IPS DF 19.7 (cell line): Measurements from ENCODE around the gene DIAPH1.

Experiments
- DNase-seq: peaks from one replicate; pipeline ENCODE4 v3.0.0-alpha.2; 2013; ENCODE audit warnings: low read depth, low spot score

The DIAPH1 gene

DNA sequence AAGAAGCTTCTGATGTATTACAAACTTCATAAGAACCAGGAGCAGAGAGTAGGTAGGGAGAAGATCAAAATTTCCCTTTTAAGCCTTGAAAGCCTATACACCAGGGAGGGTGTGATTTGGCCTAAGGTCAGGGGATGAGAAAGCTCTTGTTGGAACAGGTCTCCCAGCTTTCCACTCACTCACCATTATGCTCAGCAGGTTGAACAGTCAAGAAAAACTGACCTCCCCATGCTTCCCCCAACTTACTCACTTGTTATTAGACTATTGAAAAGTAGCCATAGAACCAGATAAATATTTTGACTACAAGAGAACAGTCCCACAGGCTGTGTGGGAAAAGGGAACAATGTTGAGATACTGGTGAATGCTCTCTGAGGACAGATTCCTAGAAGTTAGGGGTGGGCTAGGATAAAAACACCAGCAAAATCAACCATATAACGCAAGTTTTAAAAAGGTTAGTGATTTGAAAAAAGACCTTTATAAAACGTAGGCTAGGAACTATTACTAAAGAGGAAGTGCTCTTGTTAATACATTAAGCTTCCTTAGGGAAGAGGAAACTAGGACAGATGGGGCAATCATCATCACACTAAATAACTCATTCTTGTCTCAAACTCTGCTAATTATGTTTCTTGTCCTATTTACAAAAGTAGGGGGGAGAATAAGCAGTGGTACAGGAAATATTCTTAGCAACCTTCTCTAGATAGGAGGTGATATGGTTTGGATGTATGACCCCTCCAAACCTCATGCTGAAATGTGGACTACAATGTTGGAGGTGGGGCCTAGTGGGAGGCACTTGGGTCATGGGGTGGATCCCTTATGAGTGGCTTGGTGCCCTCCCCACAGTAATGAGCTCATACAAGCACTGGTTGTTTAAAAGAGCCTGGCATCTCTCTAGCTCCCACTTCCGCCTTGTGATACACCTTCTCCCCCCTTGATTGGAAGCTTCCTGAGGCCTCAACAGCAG lies 98.9 kb downstream of the DIAPH1 start:
- no peak for DNase-seq

DNA sequence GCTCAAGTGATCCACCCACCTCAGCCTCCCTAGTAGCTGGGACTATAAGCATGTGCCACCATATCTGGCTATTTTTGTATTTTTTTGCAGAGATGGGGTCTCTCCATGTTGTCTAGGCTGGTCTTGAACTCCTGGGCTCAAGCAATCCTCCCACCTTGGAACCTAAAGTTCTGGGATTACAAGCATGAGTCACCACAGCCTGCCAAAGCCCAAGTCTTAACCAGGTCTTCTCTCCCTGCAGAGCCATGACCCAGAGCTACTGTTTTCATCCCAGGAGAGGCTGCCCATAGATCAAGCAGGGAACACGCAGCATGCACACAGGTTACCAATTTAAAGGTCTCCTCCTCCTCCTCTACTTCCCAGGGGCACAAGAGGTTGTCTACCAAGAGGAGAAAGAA lies 100.2 kb downstream of the DIAPH1 start:
- no peak for DNase-seq

DNA sequence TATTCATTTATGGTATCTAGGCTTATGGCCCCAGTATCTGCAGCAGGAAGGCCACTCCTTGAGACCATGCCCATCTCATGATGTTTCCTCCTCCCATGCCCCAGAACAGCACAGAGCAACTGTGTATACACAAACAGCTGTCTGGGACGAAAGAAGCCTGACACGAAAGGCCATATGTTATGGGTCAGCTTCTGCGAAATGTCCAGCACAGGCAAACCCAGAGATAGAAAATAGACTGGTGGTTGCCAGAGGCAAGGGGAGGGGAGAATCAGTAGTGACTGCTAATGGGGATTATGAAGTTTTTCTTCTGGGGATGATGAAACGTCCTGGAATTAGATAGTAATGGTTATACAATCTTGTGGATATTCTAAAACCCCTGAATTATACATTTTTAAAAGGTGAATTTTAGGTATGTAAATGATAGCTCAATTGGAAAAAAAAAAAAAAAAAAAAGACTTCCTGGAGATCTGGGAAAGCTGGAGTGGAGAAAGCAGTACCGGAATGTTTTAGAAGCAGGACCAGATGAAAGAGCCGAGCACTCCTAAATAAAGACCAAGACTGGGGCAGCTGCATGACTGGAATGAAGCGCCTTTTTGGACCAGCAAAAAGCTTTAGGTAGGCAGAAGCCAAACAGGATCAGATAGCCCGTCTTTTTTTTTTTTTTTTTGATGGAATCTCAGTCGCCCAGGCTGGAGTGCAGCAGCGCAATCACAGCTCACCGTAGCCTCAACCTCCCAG lies 100.8 kb downstream of the DIAPH1 start:
- DNase-seq = no peak

DNA sequence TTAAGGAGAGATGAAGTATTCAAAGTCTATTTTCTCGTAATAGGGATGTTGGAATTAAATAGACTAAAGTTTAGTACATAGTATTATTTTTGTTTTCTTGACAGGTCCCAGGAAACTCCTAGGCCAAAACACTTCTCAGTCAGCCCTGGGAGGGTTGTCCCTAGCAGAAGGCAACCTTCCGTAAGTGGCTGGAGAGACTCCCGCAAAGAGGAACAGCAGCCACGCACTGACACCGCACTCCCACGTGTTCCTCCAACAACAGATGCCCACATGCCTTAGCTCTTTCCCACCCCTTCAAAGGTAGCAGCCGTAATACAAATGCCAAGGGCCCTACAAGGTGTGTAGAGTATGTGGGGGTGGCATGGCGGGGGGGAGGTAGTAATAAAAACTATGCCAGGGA lies 101.5 kb downstream of the DIAPH1 start:
- DNase-seq = no peak

DNA sequence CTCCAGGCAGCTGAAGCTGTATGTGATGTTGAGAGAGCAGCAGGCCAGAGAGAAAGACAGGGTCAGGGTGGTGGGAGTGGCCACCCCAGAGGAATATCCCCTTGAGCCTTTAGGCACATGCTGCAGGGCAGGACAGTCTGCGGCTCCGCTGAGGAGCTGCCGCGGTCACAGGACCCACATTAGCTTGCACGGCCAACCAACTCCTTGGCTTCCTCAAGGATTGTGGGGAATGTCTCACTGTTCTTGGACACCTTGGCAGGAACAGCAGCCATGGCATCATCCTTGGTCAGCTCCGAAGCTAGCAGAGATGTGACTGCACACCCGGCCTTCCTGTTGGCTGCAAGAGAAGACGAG lies 102.2 kb downstream of the DIAPH1 start:
- no peak for DNase-seq

DNA sequence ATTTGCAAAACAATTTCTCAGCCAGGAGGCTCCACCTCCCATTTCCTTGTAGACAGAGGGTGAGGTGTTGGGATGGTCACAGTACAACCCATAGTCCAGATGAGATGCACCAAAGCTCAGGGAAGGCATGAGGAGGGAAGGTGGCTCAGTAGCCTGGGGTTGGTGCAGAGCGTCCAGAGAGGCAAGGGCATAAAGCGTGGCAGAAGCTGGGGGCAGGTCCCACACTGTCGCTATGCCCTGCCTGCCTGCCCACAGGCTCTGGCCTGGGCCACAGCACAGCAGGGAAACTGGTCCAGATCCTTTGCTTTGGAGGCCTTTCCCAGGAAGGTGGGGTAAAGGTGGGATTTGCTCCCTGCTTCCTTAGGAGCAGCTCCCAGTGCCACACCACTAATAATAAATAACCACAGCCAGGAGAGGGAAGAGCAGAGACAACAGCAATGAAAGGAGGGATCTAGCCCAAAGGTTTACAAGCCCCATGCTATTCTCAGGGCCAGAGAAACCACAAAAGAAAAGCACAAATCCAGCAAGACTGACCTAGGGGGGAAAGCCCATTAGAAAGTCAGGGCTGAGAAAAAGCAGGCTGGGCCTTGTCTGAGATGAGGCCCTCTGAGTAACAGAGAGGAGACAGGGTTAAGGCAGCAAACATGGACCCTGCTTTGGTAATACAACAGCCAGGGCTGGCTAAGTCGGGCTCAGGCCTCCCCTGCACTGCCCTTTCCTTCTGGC lies 102.7 kb downstream of the DIAPH1 start:
- DNase-seq = no peak

DNA sequence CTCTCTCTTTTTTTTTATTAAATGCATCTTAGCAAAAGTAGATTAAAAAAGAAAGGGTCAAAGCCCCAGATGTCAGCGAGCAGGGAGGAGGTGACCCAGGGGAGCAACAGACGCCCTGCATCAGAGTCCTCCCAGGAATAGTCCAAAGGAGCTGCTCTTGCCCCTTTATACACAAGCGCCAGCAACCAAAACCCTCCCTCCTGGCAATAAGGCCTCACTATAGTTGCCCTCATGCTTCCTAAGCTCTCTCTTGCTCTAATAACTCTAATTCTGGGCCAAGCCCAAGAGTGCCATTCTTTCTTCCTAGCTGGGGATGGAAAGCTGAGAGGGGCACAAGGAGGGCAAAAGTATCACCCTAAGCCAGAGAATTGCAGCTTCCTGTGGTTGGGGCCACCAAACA lies 103.7 kb downstream of the DIAPH1 start:
- DNase-seq = no peak

DNA sequence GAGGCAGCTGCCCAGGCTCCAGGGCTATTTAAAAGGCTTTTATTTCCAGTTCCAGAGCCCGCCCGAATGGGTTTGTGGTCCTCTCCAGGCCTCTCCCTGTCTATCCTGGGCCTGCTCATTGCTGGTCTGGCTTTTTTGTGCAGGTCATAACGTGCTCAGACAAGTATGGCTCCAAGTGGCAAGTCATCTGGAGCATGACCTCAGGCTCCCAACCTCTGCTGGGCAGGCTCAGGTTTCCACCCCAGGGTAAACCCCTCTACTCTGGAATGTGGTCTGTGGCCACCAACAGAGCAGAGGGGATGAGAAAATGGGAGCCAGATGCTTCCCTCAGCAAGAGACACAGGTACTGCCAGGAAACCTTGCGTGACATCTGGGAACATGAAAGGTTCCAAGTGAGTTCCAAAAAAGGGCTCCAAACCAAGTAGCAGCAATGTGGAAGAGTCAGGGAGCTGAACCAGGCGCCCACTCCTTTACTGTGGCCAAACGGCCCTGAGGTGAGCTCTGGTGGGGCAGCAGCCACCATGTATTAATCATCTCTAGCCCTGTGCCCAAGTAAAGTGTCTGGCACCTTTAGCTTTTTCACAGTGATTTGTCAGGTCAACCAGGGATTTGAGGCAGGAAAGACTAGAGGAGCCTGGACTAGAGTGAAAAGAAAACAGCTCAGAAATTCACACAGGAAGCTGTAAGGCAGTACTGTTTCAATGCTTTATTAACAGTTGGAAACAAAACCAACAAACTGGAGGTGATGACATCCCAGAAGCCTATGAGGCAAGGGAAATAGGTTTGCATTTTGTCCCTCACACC lies 104.3 kb downstream of the DIAPH1 start:
- no peak for DNase-seq

DNA sequence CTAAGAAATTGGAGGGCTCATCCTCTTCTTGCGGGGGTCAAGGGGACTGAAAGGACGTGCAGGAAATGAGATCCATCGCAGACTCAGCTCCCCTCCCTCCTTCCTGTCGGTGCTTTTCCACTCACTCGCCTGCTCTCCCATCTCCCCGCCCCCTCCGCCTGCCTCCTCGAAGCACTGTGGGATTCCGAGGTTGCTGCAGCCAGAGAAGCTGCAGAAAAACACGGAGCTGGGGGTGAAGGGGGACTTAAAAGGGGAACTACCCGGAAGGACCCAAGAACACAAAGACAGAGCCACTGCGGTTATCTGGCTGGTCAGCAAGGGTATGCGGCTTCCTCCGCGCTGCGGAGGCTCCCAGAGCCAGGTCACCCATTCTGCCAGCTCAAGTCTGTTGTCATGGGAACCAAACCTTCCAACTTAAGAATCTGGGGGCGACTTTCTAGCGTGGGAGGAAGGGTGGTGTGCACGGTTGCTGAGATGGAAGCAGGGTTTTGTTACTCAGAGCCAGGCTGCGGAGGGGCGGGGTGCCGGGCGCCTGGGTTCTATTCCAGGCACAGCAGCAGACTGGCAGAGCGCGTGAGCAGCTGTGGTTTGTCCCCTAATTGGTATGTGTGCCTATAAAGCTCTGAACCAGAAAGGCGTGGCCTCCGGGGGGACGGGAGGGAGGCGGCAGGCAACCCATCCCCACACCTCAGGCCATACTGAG lies 105.0 kb downstream of the DIAPH1 start:
- no peak for DNase-seq

DNA sequence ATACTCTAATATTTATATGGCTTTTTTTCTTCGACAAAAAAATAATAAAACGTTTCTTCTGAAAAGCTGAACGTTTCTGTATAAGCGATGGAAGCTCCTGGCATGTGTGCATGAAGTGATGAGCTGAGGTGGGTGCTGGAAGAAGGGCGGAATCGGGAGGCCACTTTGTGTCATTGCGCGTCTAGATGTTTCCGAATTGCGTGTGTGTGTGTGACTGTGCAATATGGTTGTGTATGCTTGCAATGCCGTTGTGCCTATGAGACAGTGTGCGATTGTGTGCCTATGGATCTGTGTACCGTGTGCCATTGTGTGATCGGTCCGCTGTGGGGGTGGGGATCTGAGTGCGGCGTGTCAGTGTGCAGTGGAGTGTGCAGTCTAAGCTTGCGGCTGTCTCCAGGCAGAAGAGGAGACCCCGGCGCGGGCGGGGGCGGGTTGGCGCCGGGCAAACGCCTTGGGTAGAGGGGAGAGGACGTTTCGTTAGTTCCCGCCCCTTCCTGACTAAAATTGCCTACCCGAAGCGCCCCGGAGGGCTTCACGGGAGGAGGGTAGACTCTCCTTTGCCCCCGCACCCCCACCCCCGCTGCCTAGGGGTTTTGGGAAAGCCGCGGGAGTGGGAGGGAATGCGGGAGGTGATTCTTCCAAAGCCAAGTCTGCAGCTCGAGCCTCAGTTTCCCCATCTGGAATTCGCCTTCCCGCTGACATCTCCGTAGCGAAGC lies 105.7 kb downstream of the DIAPH1 start:
- DNase-seq = no peak

DNA sequence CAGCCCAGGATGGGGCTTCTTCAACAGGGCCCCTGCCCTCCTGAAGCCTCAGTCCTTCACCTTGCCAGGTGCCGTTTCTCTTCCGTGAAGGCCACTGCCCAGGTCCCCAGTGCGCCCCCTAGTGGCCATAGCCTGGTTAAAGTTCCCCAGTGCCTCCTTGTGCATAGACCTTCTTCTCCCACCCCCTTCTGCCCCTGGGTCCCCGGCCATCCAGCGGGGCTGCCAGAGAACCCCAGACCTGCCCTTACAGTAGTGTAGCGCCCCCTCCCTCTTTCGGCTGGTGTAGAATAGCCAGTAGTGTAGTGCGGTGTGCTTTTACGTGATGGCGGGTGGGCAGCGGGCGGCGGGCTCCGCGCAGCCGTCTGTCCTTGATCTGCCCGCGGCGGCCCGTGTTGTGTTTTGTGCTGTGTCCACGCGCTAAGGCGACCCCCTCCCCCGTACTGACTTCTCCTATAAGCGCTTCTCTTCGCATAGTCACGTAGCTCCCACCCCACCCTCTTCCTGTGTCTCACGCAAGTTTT lies 106.3 kb downstream of the DIAPH1 start:
- peak; percentile 83 for DNase-seq

DNA sequence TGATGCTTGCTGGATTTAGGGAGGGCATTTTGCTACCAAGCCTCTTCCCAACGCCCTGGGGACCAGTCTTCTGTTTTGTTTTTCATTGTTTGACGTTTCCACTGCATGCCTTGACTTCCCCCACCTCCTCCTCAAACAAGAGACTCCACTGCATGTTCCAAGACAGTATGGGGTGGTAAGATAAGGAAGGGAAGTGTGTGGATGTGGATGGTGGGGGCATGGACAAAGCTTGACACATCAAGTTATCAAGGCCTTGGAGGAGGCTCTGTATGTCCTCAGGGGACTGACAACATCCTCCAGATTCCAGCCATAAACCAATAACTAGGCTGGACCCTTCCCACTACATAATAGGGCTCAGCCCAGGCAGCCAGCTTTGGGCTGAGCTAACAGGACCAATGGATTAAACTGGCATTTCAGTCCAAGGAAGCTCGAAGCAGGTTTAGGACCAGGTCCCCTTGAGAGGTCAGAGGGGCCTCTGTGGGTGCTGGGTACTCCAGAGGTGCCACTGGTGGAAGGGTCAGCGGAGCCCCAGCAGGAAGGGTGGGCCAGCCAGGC lies 107.0 kb downstream of the DIAPH1 start:
- no peak for DNase-seq

DNA sequence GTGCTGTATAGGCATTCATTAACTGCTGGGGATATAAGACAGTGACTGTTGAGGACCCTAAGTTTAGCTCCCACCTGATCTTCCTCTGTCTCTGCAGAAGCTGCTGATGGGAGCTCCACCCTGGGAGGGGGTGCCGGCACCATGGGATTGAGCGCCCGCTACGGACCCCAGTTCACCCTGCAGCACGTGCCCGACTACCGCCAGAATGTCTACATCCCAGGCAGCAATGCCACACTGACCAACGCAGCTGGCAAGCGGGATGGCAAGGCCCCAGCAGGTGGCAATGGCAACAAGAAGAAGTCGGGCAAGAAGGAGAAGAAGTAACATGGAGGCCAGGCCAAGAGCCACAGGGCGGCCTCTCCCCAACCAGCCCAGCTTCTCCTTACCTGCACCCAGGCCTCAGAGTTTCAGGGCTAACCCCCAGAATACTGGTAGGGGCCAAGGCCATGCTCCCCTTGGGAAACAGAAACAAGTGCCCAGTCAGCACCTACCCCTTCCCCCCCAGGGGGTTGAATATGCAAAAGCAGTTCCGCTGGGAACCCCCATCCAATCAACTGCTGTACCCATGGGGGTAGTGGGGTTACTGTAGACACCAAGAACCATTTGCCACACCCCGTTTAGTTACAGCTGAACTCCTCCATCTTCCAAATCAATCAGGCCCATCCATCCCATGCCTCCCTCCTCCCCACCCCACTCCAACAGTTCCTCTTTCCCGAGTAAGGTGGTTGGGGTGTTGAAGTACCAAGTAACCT lies 107.8 kb downstream of the DIAPH1 start:
- no peak for DNase-seq

DNA sequence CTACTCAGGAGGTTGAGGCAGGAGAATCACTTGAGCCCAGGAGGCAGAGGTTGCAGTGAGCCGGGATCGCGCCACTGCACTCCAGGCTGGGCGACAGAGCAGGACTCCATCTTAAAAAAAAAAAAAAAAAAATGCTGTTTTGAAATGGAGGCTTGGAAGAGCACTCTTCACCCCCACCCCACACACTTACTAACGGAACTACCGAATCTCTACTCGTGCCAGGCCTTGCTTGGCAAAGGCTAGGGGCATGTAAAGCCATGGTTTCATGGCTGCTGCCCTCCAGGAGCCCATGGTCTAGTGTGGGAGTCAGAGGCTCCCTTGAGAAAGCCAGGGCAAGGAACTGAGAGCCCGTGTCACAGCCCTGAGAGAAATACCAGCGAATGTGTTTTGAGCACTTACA lies 108.6 kb downstream of the DIAPH1 start:
- no peak for DNase-seq

DNA sequence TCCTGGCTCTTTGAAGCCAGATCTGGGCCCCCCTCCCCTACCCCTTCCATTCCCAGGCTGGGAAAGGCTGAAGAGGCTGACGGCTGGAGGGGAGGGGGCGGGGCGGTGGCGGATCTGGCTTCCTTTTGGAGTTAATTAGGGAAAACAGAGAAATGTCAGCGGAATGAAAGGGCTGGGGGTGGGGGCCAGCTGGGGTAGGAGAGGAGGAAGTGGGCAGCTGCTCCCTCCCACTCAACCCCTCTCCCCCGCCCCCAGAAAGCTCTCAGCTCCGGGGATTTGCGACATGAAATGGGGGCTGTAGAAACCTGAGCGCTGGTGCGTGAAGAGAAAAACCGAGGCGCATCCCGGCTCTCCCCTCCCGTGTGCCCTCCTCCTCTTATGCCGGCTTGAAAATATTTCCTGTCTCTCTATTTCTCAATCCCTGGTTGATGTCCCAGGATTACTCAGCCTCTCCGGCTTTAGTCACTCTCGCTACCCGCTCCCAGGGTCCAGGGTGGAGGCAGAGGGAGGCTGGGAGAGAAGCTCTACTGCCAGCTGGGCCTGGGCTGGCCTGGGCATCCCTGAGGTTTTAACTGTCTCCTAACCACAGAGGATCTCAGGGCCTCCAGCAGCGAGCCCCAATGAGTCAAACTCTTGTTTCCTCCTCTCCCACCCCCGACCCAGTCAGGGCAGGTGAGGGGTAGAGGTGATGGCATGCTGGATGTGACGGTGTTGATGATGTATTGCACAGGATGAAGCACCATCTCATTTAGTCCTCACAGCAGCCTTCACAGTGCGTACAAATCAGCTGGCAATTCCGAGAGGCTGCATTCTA lies 109.8 kb downstream of the DIAPH1 start:
- no peak for DNase-seq

DNA sequence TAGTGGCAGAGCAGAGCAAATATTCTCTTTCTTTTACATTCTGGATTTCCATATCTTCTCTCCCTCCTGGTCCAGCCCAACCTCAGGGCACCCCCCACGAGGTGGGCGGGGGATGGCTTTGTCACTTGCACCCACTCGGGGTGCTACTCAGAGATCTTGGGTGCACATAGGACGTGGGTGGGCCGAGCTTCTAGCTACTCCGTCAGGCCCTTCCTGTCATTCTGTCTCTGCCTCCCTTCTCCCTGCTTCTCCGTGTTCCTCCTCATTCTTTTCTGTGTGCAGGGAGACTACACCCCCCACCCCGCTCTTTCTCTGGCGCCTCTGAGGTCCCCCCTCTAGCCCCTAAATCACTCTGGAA lies 110.4 kb downstream of the DIAPH1 start:
- no peak for DNase-seq

DNA sequence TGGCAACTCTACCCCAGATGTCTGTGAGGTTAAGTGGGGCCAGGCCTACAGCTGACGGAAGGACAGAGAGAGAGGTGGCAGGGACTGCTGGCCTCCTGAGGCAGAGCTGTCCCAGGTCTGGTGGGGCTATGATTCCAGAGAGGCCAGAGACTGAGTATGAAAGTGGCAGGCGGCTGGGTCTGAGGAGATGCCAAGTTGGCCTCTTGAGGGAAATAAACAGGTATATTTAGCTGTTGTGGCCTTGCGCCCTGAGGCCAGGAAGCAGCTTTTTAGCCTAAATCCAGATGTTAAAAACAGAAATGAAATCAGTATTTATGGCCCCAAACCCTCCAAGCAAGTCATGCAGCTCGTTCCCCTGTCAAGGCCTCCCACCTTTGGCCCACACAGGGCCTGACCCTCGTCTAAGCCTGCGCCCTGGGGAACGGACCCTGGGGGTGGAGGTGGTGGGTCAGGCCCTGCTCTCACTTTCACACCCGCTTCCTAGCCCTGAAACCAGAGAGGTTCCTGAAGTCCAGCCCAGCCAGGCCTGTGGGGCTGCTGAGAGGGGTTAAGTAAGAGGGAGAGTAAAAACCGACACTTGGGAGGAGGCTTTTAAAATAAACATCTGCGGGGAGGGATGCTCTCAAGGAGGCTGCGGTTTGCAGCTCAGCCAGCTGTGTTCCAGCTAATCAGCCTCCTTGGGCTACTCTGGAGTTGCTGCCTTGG lies 111.3 kb downstream of the DIAPH1 start:
- DNase-seq = no peak
